H1 (cell line): ENCODE data around the gene PDE5A. TPM values are rescaled to one million over a fixed set of nuclear protein-coding genes. Genes with fewer than 3 reads are reported as not detected.

Experiments used
- NRF1 ChIP-seq: IDR thresholded peaks from 2 replicates; pipeline ENCODE4 v1.6.1; 2011; ENCODE audit warnings: mild to moderate bottlenecking, low read depth, low read length, improper control_type of control experiment
- polyA plus RNA-seq, 7 experiments: library from polyadenylated mRNA; depleted of rRNA in 3 of 7; stranded (reverse) in 5 of 7; unstranded in 2 of 7; fragments of >200 nt in 5 of 7; fragments of 200-250 nt in 2 of 7; gene quantifications; 1 replicate in 5 of 7; 2 replicates in 1 of 7; 4 replicates in 1 of 7; pipeline versions ENCODE4 v1.2.1 to v1.2.3, GENCODE V29; 2011 to 2013; ENCODE audit warnings: missing spikeins in 2 of 7, mixed read lengths in 2 of 7
- total RNA-seq: library from RNA; stranded (reverse); fragmentation: NEBNext Ultra II Directional; extraction: Animal tissue kit (Norgen Biotek cat#: 25700); gene quantifications from 2 replicates; pipeline ENCODE4 v1.2.1, GENCODE V29; 2021

PDE5A gene
- total and polyA plus RNA-seq, 2 of the 8 experiments (the other 6 are each of a cell fraction or from before 2014, with no cell fraction given): 5.6 to 32.4 TPM

DNA sequence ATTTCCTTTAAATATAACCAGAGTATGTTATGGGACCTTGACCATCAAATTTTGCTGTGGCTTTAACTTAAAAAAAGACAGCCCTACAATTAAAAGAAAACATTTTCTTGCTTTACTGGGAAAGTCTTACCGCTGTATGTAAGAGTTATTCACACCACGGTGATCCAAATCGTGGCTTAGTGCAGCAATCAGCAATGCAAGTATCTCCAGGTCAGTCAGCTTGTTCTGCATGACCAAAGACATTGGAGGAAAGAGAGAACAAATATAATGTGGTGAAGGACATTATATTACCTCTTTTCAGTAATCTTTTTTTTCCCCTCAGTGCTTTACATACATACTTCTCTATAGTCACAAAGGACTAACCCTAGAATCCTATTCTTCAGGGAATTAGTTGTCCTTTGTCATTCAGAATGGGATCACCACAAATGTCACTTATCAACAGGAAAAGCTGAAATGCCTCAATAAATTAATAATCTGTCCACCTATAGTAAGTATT, 109.6 kb downstream of the PDE5A start (continued):
- TF ChIP-seq NRF1: no peak
